Endometrial microvascular endothelial cells (primary cell): ENCODE data around the gene ITGBL1. TPM values are rescaled to one million over a fixed set of nuclear protein-coding genes. Genes with fewer than 3 reads are reported as not detected.

Experiments
- in situ Hi-C: cut with HindIII; loops from 2 replicates; pipeline ENCODE4 v1.10.0; 2017; ENCODE audit warnings: low sequenced_read_pairs, low pct_unique_long_range_greater_than_20kb; ENCODE audit errors: inconsistent ontology term
- total RNA-seq: library from RNA; depleted of rRNA; stranded (reverse); fragments of >200 nt; gene quantifications from one replicate; pipeline ENCODE4 v1.2.3, GENCODE V29; 2015; ENCODE audit errors: inconsistent ontology term

Gene ITGBL1
- total RNA-seq, 1 donor from 2014 or later = 11.1 TPM

DNA sequence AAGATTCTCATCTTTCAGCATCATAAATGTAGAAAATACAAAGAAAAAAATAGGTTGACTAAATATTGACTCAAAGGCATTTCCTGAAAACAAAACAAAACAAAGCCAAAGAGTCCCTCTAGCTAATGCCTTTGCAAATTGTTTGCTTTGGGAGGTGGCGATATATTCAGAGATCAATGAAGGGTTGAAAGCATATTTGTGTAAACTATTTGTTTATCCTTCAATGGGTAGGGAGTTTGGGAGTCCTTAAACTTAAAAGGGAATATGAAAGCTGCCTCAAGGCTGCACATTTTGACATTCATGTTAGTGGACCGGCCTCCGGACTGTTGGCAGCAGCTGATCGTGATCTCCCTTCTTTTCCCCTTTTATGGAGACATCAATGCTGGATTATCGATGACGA, 257.5 kb downstream of the ITGBL1 start:
- in situ Hi-C loops = no loop called here

- in situ Hi-C loops = no loop called here
Observed at GRCh38 chr13:101711307-101712025, 259.0 kb downstream of the ITGBL1 start.

GRCh38 chr13:101712026-101712348, 259.5 kb downstream of the ITGBL1 start:
- in situ Hi-C loops = no loop called here

DNA sequence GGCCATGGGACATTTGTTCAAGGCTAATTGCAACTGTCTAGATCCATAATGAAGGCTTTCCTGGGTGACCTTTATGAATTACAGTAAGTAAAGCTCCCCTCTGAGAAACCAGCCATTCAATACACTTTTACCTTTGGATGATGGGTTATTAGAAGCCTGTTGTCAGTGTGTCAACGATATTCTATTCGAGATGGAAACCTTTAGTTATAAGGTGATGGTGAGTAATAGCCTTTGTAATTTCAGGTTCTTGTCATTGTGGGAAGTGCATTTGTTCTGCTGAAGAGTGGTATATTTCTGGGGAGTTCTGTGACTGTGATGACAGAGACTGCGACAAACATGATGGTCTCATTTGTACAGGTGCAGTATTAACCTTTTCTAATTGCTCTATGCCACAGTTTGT, 261.7 kb downstream of the ITGBL1 start:
- in situ Hi-C loops = no loop called here

DNA sequence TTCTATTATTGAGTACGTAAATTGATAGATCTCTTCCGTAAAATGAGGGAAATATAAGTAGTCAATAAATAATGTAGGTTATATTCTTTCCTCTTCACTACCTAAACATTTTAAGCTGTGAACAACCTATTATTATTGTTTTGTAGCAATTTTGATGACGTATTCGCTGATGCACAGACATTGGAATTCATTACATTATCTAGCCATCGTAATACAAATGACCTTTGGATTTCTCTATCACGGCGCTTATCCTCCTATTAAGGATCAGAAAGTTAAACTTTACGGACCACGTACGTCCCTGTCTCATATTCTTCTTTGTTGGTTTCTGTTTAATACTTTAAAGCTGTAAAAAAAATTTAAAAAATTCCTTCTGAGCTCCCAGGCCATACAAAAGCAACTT, 264.9 kb downstream of the ITGBL1 start:
- in situ Hi-C loops = no loop called here

GRCh38 chr13:101718496-101718895, 266.0 kb downstream of the ITGBL1 start:
- in situ Hi-C loops = no loop called here

- in situ Hi-C loops = no loop called here
Observed at GRCh38 chr13:101726681-101727080, 274.2 kb downstream of the ITGBL1 start.

- in situ Hi-C loops = no loop called here
Observed at GRCh38 chr13:101727118-101727517, 274.6 kb downstream of the ITGBL1 start.

DNA sequence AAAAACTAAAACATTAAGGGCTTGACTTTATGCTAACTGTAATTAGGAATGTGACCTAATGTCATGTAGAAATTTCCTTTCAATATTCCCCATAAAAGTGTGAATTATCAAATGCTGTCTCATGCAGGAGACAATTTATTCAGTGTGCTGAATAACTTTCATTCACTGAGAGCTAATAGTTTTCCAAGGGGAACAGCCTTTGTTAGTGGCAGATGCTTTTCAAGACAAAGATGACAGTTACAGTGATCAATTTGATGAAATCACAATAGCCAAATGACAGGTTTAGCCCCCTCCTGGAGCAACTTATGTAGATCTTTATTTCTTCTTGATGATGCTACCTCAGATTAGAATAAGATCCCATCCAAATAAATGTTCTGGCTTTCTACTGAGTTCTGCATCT, 275.5 kb downstream of the ITGBL1 start:
- in situ Hi-C loops = no loop called here

DNA sequence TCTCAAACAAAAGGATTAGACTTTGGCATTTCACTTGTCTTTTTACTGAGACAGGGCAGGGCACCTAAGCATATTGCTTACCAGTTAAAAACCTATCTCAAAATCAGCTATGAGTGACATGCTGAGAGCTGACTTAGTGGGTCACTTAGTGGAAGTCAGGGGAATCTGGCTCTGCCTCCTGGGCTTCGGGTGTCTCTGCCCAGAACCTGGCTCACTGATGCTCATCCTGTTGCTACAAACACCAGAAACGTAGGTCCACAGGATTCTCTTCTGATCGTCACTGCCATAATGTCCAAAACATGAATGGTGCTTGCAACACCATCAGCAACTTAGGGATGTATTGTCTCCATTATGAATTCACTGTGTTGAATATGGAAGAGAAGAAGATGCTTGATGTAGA, 276.1 kb downstream of the ITGBL1 start:
- in situ Hi-C loops = no loop called here

GRCh38 chr13:101730420-101731000, 278.0 kb downstream of the ITGBL1 start:
- in situ Hi-C loops = no loop called here

- in situ Hi-C loops = no loop called here
Observed at GRCh38 chr13:101736566-101736965, 284.1 kb downstream of the ITGBL1 start.

GRCh38 chr13:101738336-101738735, 285.9 kb downstream of the ITGBL1 start:
- in situ Hi-C loops = no loop called here

GRCh38 chr13:101739382-101740178, 287.1 kb downstream of the ITGBL1 start:
- in situ Hi-C loops = no loop called here

GRCh38 chr13:101746513-101746912, 294.0 kb downstream of the ITGBL1 start:
- in situ Hi-C loops = no loop called here

- in situ Hi-C loops = no loop called here
Observed at GRCh38 chr13:101747039-101747438, 294.6 kb downstream of the ITGBL1 start.

GRCh38 chr13:101749584-101749983, 297.1 kb downstream of the ITGBL1 start:
- in situ Hi-C loops = no loop called here

- in situ Hi-C loops = no loop called here
Observed at GRCh38 chr13:101751488-101751887, 299.0 kb downstream of the ITGBL1 start.

GRCh38 chr13:101752432-101752831, 300.0 kb downstream of the ITGBL1 start:
- in situ Hi-C loops = no loop called here

DNA sequence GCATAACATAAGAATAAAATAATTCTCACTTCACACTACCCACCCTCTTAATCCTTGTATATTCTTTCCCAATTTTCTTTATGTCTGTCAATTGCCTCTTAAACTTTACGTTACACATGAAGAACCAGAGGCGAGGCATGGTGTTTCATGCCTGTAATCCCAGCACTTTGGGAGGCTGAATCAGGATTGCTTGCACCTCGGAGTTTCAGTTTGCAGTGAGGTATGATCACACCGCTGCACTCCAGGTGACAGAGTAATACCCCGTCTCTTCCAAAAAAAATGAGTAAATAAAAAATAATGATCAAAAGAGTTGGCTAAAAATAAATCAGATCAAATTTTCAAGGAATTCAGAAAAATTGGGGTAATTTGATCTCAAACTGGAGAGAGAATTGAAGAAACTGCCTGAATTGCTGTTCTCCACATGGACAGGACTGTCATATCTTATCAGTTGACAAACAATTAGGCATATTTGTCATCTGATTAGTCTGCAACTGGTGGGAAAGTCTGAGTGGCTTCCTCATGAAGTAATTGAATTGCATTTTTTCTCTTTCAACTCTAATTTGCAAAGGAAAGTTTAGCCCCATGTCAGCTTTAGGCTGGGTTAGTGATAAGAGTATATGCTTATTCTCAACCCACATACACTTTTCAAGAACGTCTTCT, 302.9 kb downstream of the ITGBL1 start:
- in situ Hi-C loops = no loop called here
